Measurements from ENCODE around the gene USH1C. TPM values are rescaled to one million over a fixed set of nuclear protein-coding genes. Genes with fewer than 3 reads are reported as not detected.

USH1C gene
- total and polyA plus RNA-seq, 9 donors, result 0.25 to 1.2 (median 1.00) TPM; not detected in 5

DNA sequence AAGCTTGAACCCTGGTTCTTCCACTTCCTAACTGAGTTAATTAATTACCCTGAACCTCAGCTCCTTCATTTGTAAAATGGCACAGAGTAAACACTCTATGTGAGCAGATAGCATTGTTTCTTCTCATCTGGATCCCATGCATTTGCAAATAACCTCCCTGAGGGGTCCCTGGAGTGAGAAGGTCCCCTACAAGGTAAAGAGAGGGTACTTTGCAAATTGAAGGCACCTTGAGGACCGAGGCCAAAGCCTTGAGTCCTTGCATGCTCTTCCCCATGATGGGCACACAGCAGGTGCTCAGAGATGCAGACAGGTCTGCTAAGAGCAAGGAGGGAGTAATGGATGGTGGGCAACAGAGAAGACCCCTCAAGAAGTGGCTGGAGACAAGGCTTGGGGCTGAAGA lies 36.1 kb upstream of the USH1C start:
- intact Hi-C loops (cut with DNase I), result no loop called here
- Histone ChIP-seq H3K27me3 (no peaks in the 10 kb centered on the region), H3K9me3 (no peaks in the 10 kb centered on the region), H3K4me3 (no peak overlapping the region), H3K36me3 (no peaks in the 10 kb centered on the region), H3K27ac (no peak overlapping the region), H3K4me1 (ENCODE audit: insufficient read depth) (no peaks in the 10 kb centered on the region)
- WGBS, 3 donors, result 29 to 38% (median 33%) methylated on average over 1 of the region's 1 CpG
- DNase-seq, result no peak
- TF ChIP-seq EP300 (IDR thresholded peaks at IDR 0.05), result no peak
- no peak for TF ChIP-seq POLR2A (IDR thresholded peaks at IDR 0.05)
- TF ChIP-seq, protein P1, sequence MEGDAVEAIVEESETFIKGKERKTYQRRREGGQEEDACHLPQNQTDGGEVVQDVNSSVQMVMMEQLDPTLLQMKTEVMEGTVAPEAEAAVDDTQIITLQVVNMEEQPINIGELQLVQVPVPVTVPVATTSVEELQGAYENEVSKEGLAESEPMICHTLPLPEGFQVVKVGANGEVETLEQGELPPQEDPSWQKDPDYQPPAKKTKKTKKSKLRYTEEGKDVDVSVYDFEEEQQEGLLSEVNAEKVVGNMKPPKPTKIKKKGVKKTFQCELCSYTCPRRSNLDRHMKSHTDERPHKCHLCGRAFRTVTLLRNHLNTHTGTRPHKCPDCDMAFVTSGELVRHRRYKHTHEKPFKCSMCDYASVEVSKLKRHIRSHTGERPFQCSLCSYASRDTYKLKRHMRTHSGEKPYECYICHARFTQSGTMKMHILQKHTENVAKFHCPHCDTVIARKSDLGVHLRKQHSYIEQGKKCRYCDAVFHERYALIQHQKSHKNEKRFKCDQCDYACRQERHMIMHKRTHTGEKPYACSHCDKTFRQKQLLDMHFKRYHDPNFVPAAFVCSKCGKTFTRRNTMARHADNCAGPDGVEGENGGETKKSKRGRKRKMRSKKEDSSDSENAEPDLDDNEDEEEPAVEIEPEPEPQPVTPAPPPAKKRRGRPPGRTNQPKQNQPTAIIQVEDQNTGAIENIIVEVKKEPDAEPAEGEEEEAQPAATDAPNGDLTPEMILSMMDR (IDR thresholded peaks at IDR 0.05), result no peak

DNA sequence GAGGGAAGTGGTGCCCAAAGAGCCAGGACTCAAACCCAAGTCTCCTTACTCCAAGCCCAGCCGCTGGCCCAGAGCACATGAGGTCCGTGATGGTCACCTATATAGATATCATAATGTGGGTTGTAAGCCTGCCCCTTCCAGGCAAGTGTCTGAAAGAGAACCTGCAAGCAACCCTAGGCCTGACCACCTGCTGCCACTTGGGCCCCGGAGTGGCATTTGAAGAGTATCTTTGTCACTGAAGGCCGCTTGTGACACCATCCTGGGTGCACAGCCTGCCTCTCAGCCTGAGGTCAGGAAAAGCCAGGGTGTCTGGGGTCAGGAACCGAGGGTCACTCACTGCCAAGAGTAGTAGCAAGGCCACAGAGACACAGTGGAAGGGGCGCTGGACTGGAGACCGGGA lies 35.2 kb upstream of the USH1C start:
- no peak for DNase-seq
- WGBS, 3 donors, result 87 to 93% (median 88%) methylated on average over 7 of the region's 7 CpGs
- intact Hi-C loops (cut with DNase I), result no loop called here

DNA sequence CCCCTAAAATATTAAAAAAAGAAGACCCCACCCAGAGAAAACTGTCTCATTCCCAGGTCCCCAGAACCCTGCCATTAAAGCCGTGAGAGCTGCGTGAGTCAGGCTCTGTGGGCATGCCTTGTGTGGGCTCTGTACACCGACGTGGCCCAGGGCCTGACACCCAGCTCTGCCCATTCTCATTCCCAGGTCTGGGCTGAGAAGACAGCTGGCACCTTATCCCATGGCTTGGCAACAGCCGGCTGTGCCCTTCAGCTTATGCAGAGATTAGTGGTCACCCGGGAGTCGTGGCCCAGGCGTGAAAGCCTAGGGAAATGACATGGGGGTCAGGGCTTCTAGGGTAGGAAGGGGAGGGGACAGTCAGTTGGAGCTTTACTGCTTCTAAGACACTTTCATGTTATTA lies 34.7 kb upstream of the USH1C start:
- no peak for DNase-seq
- Histone ChIP-seq H3K27ac (no peak overlapping the region), H3K4me1 (ENCODE audit: insufficient read depth) (no peaks in the 10 kb centered on the region), H3K27me3 (no peaks in the 10 kb centered on the region), H3K9me3 (no peaks in the 10 kb centered on the region), H3K4me3 (no peak overlapping the region), H3K36me3 (no peaks in the 10 kb centered on the region)
- TF ChIP-seq EP300 (IDR thresholded peaks at IDR 0.05) (no peak), POLR2A (IDR thresholded peaks at IDR 0.05) (no peak)
- TF ChIP-seq, protein P1 (IDR thresholded peaks at IDR 0.05), result no peak
- intact Hi-C loops (cut with DNase I), result no loop called here
- WGBS, 3 donors, result 79 to 90% (median 82%) methylated on average over 8 of the region's 8 CpGs

More for the DNA sequence above, 35.2 kb upstream of the USH1C start:
- no peaks in the 10 kb centered on the region for H3K9me3 ChIP-seq
- H3K27me3 ChIP-seq, result no peaks in the 10 kb centered on the region
- H3K4me1 ChIP-seq (ENCODE audit: insufficient read depth), result no peaks in the 10 kb centered on the region
- no peak overlapping the region for H3K4me3 ChIP-seq
- no peaks in the 10 kb centered on the region for H3K36me3 ChIP-seq
- H3K27ac ChIP-seq, result no peak overlapping the region
- TF ChIP-seq, protein P1 (IDR thresholded peaks at IDR 0.05), result no peak
- TF ChIP-seq POLR2A (IDR thresholded peaks at IDR 0.05) (no peak), EP300 (IDR thresholded peaks at IDR 0.05) (no peak)

DNA sequence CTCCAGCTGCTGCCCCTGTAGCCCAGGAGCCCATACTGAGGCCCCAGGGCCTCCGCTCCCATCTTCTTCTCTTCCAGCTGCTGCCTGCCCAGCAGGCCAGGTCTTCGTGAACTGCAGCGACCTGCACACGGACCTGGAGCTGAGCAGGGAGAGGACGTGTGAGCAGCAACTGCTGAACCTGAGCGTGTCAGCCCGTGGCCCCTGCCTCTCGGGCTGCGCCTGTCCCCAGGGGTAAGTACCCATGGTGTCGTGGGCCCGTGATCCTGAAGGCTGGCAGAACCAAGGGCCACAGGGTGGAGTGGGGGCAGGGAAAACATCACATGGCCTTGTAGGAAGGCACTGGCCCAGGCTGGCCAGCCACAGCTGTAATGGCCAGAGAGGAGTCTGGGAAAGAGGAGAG lies 34.1 kb upstream of the USH1C start:
- H3K9me3 ChIP-seq, result no peaks in the 10 kb centered on the region
- no peak overlapping the region for H3K27ac ChIP-seq
- H3K4me3 ChIP-seq, result no peak overlapping the region
- no peak for DNase-seq
- intact Hi-C loops (cut with DNase I), result no loop called here
- H3K36me3 ChIP-seq, result no peaks in the 10 kb centered on the region
- TF ChIP-seq, protein P1 (IDR thresholded peaks at IDR 0.05), result no peak
- no peak for TF ChIP-seq EP300 (IDR thresholded peaks at IDR 0.05)
- no peak for TF ChIP-seq POLR2A (IDR thresholded peaks at IDR 0.05)
- no peaks in the 10 kb centered on the region for H3K27me3 ChIP-seq
- 76 to 87% (median 79%) methylated on average over 11 of the region's 11 CpGs for WGBS, 3 donors
- no peaks in the 10 kb centered on the region for H3K4me1 ChIP-seq (ENCODE audit: insufficient read depth)

All from ovary (tissue), 9 donors.